PFSK-1 (cell line): ENCODE results near the gene LECT2.

Experiments
- POLR2AphosphoS5 ChIP-seq: IDR thresholded peaks from 2 replicates; pipeline ENCODE4 v1.6.1; 2012; ENCODE audit warnings: low read depth, mild to moderate bottlenecking, control low read depth, low read length, moderate library complexity
- SIN3A ChIP-seq: IDR thresholded peaks from 2 replicates; pipeline ENCODE4 v1.6.1; 2012; ENCODE audit warnings: mild to moderate bottlenecking, low read length, moderate library complexity, borderline replicate concordance; ENCODE audit not compliant: insufficient read depth
- TAF1 ChIP-seq: IDR thresholded peaks from 2 replicates; pipeline ENCODE4 v1.6.1; 2012; ENCODE audit warnings: low read length, control low read depth, borderline replicate concordance; ENCODE audit not compliant: insufficient read depth
- TF ChIP-seq, protein P1 (sequence below), 2 experiments: IDR thresholded peaks; 2 replicates each; pipeline versions ENCODE4 v1.6.1 to v1.8.0; 2011 to 2012; ENCODE audit warnings: low read depth in 2 of 2, low read length in 2 of 2, control low read depth in 1 of 2, inconsistent platforms in 1 of 2, mild to moderate bottlenecking in 1 of 2, moderate library complexity in 1 of 2; ENCODE audit not compliant: insufficient read depth in 1 of 2

DNA sequence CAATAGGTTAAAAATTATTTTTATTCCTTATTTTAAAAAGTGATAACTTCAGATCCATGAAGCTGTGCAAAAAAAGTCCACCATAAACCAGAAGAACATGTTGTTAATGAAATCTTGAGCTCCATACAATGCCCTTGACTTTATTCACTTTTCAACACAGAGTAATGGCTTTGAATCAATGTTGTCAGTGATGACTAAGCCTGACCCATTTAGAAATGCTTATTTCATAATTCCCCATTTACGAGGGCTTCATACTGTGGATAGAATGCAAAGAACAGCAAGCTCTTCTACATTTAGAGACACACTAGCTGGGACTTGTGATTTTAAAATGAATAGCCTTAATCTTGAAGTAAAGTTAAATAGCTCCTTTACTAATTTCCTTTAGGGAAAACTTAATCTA, 33.4 kb downstream of the LECT2 start:
- TF ChIP-seq, protein P1, sequence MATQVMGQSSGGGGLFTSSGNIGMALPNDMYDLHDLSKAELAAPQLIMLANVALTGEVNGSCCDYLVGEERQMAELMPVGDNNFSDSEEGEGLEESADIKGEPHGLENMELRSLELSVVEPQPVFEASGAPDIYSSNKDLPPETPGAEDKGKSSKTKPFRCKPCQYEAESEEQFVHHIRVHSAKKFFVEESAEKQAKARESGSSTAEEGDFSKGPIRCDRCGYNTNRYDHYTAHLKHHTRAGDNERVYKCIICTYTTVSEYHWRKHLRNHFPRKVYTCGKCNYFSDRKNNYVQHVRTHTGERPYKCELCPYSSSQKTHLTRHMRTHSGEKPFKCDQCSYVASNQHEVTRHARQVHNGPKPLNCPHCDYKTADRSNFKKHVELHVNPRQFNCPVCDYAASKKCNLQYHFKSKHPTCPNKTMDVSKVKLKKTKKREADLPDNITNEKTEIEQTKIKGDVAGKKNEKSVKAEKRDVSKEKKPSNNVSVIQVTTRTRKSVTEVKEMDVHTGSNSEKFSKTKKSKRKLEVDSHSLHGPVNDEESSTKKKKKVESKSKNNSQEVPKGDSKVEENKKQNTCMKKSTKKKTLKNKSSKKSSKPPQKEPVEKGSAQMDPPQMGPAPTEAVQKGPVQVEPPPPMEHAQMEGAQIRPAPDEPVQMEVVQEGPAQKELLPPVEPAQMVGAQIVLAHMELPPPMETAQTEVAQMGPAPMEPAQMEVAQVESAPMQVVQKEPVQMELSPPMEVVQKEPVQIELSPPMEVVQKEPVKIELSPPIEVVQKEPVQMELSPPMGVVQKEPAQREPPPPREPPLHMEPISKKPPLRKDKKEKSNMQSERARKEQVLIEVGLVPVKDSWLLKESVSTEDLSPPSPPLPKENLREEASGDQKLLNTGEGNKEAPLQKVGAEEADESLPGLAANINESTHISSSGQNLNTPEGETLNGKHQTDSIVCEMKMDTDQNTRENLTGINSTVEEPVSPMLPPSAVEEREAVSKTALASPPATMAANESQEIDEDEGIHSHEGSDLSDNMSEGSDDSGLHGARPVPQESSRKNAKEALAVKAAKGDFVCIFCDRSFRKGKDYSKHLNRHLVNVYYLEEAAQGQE (IDR thresholded peaks at IDR 0.05; ENCODE audit: insufficient read depth in 1 of 2, low read depth in 2 of 2, low read length in 2 of 2), result no peak
- TF ChIP-seq SIN3A, result no peak
- TF ChIP-seq POLR2AphosphoS5, result no peak
- no peak for TF ChIP-seq TAF1
